Measurements from ENCODE around the gene HIVEP1.

DNA sequence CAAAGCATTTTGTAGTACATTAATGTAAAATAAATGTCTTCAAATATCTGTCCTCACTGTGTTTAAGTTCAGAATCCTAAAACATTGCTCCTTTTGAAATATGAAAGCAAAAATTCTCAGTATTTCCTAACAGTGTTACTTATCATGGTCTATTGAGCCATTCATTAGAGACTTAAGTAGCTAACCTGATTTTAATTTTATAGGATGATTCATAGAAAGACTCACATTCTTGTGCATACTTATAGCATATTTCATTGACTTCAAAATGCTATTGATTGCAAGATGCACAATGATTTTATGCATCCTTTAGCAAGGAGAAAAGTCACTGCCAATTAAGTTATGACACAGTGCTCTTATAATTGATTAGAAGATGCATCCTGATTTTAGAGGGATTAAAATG is 85.7 kb downstream of the HIVEP1 start:
- TF ChIP-seq, protein P1, sequence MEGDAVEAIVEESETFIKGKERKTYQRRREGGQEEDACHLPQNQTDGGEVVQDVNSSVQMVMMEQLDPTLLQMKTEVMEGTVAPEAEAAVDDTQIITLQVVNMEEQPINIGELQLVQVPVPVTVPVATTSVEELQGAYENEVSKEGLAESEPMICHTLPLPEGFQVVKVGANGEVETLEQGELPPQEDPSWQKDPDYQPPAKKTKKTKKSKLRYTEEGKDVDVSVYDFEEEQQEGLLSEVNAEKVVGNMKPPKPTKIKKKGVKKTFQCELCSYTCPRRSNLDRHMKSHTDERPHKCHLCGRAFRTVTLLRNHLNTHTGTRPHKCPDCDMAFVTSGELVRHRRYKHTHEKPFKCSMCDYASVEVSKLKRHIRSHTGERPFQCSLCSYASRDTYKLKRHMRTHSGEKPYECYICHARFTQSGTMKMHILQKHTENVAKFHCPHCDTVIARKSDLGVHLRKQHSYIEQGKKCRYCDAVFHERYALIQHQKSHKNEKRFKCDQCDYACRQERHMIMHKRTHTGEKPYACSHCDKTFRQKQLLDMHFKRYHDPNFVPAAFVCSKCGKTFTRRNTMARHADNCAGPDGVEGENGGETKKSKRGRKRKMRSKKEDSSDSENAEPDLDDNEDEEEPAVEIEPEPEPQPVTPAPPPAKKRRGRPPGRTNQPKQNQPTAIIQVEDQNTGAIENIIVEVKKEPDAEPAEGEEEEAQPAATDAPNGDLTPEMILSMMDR (IDR thresholded peaks at IDR 0.05), result no peak
- no peak for TF ChIP-seq POLR2A (IDR thresholded peaks at IDR 0.05)
- no peak for TF ChIP-seq EP300 (IDR thresholded peaks at IDR 0.05)
